Stimulated activated CD4-positive, alpha-beta T cell treated with anti-CD3 and anti-CD28 coated beads, Interleukin-4, amount 100 ng/mL, for 1 hour (primary cell): Measurements from ENCODE around the gene NOXRED1.

Source experiments
- DNase-seq: peaks from one replicate; pipeline ENCODE4 v3.0.0-alpha.2; 2020

Gene NOXRED1

DNA sequence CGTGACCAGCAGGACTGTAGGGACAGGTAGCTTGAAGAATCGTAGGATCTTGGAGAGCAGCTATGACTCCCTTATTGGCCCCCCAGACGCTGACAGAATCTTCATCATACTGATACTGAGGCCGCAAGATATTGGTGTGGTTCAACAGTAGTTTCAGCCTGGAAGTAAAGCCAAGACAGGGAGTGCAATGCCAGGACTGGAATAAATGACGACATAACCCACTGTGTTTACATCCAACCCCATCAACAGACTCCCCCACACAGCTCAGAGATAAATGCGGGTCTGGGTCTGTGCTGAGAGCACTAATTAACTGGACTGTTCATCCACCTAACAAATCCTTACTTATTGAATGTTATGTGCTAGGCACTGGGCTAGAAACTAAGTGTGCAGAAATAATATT lies 16.6 kb downstream of the NOXRED1 start:
- no peak for DNase-seq

DNA sequence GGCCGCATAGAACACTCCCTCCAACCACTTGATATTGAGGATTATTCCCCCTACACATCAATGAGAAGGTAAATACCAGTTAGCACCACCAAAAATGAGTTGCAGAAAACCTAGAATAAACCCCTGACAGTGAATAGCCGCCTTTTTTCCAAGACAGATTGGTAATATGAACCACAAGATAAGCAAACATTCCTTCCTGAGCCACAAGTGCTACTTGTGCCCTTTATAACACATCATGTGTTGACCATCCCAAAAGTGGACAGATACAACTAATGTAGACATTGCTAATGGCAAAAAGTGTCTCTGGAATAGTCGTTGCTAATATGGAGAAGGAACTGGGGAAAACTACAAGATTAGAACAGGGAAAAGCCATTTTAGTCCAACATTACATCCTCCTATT lies 17.2 kb downstream of the NOXRED1 start:
- no peak for DNase-seq

DNA sequence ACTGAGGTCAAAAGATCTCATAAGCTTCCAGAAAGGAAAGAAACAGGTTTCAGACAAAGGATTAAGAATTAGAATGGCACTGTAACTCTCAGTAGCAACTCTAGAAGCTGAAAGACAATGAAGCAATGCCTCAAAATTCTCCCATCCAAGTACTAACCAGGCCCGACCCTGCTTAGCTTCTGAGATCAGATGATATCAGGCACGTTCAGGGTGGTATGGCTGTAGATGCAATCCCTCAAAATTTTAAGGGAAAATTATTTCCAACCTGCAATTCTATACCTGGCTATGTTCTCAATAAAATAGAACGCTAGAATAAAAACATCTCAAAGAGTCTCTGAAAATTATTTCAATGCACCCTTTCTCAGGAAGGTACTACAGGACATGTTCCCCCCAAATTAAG lies 19.6 kb downstream of the NOXRED1 start:
- DNase-seq: no peak

DNA sequence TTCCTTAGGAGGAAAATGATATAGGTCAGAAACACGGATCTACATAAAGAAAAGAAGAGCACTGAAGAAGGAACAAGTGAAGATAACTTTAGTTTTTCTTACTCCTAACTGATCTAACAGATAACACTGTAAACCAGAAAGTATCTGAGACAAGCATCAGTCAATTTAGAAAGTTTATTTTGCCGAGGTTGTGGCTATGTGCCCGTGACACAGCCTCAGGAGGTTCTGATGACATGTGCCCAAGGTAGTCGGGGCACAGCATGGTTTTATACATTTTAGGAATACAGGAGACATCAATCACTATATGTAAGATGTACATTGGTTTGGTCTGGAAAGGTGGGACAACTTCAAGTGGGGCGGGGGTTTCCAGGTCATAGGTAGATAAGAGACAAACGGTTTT lies 23.1 kb downstream of the NOXRED1 start:
- DNase-seq: no peak

DNA sequence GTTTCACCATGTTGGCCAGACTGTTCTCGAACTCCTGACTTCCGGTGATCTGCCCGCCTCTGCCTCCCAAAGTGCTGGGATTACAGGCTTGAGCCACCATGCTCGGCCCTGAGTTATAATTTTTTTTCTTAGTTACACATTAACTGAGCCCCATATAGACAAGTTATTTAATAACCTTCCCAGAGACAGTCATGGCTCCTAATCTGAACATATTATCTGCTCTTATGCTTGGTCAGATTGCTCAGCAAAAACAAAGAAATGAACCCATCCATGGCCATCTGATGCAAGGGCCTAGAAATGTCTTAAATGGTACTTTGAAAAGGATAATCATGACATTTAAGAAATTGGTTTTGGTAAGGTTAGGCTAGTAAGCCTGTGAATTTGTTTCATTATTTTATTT lies 33.1 kb downstream of the NOXRED1 start:
- DNase-seq: no peak

DNA sequence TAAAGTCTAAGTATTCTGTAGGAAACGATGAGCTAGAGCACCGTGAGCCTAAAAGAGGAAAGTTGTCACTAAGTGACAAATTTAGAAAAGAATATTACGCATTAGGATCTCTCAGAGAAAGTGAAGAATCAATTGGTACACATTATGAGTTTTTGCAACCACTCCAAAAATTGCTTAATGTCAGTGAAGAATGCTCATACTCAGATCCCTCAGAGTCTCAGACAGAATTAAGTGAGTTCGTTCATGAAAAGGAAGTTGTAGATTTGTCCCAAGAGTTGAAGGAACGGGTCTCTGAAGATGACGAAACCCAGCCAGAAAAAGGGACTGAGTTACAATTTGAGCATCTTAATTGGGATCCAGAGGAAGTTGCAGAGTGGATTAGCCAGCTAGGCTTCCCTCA lies 44.6 kb downstream of the NOXRED1 start:
- DNase-seq: no peak

DNA sequence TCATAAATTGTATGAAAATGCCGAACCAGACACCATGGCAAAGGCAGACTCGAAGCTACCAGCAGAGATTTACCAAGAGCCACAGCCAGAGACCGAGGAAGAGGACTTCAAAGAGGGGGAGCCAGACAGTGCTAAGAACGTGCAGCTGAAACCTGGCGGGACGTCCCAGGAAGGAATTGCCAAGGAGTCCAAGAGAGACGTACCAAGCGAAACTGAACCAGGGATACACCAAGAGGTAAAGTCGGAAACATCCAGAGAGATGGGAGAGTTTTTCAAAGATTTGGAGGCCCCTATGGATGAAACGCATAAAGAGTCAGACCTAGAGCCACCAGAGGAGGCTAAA lies 45.9 kb downstream of the NOXRED1 start:
- DNase-seq: no peak

DNA sequence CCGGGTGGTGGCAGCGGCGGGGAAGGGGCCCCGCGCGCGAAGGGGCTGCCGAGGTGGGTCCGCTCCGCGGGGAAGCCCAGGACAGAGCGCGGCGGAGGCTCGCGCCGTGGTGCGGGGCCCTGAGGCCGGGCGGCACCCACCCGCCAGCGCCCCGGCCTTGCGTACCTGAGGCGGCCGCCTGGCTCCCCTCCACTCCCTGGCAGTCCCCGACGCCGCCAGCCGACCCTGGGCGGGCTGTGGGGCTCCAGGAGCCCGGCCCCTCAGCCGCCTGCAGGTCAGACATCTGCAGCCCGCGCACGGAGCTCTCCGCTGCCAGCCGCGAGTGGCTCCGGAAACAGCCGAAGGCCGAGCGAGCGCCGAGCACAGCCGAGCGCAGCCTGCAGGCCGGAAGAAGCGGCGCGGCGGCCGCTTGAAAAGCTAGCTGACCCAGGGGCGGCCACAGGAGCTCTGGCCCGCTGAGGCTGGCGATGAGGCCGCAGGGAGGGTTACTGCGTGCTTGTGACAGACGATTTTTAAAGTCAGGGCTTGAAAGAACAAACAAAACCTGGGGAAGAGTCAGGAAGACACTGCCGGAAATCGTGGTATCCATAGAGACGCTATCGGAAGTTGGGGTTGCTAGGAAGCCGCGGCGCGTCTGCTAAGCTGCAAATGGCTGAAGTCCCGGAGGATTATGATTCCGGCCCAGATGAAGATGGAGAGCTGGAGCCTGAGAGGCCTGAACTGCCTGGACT lies 46.4 kb downstream of the NOXRED1 start, which contains the start of the genes SAMD15 and TMED8:
Gene SAMD15 (plus strand): TSS at position 609 of the 731 bp plus-strand sequence. CDS start 40 bp downstream, at position 649.
Gene TMED8 (minus strand): TSS at position 324 of the 731 bp plus-strand sequence. CDS start 41 bp downstream, at position 283.
- DNase-seq: peak; percentile 87

DNA sequence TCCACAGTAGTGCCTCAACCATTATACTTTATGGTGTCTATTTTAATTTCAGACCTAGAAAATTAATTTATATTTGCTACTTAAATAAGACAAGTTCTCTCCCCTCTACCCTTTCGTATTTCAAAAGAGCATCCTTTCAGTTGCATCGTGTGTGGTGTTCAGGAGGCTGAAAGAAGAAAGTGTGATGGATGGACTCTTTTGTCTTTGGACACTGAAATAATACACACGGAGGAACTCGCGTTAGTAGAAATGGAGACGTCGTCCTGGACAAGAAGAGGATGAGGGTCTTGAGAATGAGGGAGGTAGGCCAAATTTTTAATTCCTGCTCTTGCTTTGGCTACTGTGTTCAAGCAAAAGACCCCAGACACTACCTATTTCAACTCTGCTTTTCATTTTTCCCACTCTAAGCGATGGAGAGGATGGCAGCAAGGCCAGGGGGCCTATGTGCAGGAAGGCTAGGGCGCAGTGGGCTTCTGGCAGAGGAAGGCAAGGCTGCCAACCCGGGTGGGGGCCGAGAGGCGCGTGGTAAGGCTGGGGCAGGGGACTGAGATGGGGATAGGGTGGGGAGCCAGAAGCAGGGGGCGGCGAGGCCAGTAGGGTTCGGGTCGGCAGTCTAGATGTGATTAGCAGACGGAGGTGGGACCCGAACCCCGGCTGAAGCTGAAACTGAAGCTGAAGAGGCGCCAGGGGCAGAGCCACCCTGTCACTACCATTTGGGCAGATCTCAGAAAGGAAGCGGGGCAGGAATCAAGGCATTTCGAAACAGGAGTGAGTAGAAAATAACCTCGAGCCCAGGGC lies 47.2 kb downstream of the NOXRED1 start:
- peak; percentile 43 for DNase-seq

DNA sequence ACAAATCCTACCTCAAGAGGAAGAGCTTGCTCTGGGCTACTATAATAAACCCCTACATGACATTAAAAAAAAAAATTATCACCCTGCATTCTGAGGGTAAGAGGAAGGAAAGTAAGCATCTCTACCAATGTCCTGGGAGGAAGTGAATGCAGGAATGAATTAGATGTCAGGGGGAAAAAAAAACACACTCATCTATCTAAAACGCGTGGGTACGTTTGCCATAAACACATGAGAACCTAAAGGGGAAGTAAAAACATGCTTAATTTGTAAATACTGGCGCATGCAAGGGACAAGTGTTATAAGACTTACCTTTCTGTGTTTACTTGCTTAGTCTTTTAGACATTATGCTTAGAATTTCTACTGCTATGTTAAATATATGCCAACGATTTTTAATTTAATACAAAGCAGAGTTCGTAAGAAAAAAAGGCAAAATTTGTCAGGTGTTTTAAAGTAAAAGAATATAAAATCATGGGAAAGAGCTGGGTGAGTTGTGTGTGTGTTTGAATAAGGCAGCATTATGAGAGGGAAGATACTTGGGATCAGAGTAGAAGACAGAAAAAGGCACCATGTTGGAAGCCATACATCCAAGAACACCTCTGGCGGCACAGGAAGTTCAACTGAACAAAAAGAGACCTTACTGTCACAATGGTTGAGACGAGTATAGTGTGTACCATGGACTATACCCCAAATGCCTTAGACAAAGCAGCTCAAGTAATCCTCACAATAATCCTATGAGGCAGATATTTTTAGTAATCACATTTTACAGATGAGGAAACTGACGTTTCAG lies 48.0 kb downstream of the NOXRED1 start:
- DNase-seq: no peak

DNA sequence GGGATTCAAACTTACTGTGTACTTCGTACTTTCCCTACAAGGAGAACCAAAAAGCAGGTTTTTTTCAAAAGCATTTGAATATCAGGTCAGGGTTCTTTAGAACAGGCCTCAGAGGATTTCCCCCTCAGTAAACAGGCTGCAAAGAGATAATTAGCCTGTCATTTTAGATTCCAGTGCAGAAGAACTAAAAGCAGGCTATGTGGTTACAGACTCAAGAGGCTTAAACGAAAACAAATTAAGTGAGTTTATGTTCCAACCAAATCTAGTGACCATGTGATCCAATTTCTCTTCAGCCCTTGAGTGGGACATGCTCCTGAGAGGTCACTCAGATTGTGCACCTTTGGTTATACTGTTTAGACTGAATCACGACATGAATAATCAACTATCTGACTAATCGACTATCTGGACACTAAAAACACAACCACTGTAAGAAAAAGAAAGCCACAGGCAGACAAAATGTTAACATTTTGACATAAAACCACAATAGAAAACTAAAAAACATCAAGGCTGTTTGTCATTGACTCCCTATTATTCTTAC lies 51.0 kb downstream of the NOXRED1 start:
- DNase-seq: no peak

DNA sequence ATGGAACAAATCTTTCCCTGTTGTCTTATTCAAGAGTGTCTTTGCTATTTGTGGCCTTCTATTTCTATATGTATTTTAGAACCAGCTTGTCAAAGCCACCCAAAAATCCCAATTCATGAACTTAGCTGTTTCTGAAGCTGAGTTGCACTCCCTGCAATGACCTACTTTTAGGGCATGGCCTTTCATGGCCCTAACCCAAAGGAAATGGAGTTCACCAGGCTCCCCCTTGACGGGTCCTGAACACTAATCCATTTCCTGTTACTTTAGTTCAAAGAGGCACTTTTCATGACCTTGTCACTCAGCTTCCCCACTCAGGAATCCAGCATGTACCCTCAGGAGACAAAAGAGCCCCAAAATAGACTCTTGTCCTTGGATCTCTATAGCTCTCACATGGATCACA lies 54.0 kb downstream of the NOXRED1 start:
- no peak for DNase-seq

DNA sequence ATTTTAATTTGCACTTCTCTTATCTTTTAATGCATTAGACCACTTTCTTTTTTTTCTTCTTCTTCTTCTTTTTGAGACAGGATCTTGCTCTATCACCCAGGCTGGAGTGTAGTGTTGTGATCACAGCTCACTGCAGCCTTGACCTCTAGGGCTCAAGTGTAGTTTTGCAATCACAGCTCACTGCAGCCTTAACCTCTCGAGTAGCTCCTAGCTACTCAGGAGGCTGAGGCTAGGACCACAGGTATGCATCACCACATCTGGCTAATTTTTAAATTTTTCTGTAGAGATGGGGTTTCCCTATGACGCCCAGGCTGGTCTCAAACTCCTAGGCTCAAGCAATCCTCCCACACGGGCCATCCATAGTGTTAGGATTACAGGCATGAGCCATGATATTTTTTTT lies 59.2 kb downstream of the NOXRED1 start:
- no peak for DNase-seq

DNA sequence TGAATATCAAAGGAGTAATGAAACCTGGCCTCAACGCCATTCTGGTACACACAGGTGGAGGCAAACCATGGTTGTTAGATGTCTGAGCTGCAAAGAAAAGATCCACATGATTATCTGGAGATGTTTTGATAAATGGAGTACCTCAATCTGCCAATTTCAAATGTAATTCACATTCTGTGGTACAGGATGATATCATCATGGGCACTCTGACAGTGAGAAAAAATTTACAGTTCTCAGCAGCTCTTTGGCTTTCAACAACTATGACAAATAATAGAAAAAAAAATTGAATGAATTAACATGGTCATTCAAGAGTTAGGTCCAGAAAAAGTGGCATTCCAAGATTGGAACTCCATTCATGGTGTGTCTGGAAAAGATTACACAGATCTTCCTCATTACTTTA lies 63.7 kb downstream of the NOXRED1 start:
- DNase-seq: no peak

DNA sequence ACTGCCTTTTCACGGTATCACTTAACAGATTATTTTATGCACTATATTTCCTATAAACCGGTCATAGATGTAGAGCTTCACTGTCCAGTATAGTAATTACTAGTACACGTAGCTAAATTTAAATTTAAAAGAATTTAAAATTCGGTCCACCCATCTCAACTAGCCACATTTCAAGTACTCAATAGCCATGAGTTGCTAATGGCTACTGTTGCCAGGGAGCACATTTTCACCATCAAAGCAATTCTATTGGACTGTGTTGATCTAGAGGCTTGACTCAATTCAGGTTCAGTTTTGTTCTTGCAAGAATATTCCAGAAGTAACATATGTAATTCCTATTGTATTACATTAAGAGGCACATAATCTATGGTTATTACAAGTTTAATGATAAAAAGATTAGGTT lies 66.4 kb downstream of the NOXRED1 start:
- no peak for DNase-seq

DNA sequence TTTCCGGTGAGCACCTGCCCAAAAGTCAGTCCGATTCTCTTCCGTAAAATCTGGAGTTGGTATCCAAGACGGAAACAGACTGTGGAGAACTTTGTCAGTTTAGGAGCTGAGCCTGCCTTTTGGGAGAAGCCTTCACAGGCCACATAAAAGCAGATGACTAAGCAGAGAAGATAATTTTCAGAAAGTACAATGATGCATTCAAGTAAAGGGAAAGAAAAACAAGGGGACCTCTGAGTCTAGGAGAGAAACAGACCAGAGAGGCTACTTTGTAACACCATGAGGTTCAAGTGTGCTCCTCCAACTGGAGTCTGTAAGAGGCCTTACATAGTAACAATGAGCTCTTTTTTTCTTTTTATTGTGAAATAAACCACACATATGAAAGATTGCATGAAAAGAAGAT lies 67.5 kb downstream of the NOXRED1 start:
- no peak for DNase-seq

DNA sequence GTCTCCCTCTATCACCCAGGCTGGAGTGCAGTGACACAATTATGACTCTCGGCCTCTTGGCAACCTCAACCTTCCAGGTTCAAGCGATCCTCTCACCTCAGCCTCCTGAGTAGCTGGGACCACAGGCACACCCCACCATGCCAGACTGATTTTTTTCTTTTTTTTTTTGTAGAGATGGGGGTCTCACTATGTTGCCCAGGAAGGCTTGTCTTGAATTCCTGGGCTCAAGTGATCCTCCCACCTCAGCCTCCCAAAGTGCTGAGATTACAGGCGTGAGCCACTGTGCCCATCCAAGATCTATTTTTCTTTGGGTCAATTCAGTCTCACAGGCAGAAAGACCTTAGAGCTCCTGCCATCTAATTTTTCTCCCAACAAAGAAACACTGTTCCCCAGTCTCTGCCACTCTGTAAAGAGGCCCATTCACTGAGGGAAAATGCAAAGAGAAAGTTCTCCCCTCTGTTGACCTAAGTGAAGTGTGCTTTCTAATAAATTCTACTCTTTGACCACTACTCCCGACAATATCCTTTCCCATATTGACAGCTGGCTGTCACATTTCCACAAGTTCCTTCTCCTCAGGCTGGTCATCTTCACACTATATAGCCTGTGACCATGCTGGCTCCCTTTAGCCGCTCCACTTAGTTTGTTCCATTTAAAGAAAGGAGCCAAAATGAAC lies 69.7 kb downstream of the NOXRED1 start:
- no peak for DNase-seq

DNA sequence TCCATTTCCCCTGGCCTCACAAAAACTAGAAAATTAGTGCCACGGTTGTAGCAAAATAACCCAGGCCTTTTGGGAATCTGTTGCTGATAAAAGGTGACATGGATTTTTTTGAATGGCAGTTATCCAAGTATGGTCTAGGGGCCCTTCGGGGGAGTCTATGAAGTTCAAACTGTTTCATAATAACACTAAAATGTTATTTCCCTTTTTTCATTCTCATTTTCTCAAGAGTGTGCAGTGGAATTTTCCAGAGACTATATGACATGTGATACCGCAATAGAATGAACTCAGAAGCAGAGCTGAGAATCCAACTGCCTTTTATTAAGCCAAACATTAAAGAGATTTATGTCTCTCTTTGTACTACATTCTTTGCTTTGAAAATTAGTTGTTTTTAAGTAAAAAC lies 75.6 kb downstream of the NOXRED1 start:
- DNase-seq: no peak

DNA sequence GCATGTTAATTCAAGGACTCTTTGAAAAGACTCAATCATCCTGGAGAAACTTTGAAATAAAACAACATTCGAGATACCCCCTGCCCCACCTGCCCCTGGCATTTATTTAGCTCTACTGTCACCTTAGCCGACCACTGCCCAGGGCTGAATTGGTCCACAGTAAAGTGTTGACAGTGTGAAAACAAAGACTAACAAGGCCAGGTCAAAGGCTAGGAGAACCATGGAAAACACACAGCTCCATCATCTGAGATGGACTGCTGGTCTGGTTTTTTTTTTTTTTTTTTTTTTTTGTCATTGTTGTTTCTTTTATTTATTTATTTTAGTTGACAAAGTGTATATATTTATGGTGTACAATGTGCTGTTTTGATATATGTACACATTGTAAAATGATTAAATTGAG lies 76.8 kb downstream of the NOXRED1 start:
- DNase-seq: no peak

DNA sequence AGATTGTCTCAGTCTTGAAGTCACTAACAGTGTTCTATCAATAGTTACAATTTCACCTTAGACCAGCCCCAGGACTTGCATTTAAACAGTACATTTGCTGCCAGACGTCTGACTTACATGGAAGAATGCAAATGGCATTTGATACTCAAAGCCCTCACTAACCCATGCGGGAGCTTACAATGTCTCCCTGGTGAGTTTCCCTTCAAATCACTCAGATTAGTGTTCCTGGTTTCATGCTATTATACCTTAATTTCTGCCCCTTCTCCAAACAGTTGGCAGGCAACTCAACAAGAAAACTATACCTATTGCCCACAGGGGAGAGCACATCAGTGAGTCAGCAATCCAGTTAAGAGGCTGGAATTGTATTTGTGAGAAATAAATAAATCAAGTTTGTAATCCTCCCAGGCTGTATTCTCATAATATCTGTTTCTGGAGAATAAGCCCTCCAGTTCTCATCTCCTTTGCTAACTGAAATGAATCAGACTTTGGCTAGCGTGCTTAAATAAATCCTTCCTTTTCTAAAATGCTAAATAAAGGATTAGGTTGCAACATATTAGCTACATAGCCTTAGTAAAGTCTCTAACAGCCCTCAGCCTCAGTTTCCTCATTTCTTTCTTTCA lies 78.8 kb downstream of the NOXRED1 start:
- DNase-seq: no peak
